Measurements from ENCODE around the gene IQSEC1.

IQSEC1 gene

DNA sequence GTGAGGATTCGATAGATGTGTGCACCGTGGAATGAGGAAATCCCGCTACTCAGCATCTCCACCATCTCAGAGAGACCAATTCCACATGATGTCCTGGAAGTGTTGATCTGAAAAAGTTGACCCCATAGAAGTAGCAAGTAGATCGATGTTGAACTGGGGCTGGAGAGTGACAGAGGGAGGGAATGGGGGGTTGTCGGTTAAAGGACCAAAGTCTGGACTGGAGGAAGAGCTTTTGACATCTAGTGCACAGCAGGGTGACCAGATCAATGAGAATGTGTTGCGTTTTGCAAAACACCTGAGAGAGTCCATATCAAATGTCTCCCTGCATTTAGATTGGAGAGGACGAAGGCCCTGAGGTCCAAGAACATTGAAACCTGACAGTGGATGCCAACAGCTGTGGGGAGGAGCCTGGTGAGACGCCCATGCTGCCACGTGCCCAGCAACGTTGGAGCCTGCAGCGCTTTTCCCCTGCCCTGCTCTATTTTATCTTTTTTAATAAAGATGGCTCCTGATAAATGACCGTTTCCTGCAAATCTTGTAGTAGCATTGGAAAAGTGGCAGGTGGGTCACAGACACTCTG is 201.7 kb downstream of the IQSEC1 start:
- Histone ChIP-seq H3K9me3 (ENCODE audit: severe bottlenecking) (no peaks in the 10 kb centered on the region), H3K27me3 (ENCODE audit: insufficient read depth, poor library complexity, severe bottlenecking) (no peaks in the 10 kb centered on the region), H3K27ac (ENCODE audit: poor library complexity, severe bottlenecking) (no peak overlapping the region), H3K36me3 (ENCODE audit: low read depth) (no peaks in the 10 kb centered on the region), H3K4me1 (ENCODE audit: insufficient read depth, poor library complexity, severe bottlenecking) (no peaks in the 10 kb centered on the region), H3K4me3 (ENCODE audit: severe bottlenecking) (no peak overlapping the region)
- DNase-seq (ENCODE audit: low spot score) (no peak), ATAC-seq (ENCODE audit: low read depth) (no peak)
- TF ChIP-seq, protein P1, sequence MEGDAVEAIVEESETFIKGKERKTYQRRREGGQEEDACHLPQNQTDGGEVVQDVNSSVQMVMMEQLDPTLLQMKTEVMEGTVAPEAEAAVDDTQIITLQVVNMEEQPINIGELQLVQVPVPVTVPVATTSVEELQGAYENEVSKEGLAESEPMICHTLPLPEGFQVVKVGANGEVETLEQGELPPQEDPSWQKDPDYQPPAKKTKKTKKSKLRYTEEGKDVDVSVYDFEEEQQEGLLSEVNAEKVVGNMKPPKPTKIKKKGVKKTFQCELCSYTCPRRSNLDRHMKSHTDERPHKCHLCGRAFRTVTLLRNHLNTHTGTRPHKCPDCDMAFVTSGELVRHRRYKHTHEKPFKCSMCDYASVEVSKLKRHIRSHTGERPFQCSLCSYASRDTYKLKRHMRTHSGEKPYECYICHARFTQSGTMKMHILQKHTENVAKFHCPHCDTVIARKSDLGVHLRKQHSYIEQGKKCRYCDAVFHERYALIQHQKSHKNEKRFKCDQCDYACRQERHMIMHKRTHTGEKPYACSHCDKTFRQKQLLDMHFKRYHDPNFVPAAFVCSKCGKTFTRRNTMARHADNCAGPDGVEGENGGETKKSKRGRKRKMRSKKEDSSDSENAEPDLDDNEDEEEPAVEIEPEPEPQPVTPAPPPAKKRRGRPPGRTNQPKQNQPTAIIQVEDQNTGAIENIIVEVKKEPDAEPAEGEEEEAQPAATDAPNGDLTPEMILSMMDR (IDR thresholded peaks at IDR 0.05; ENCODE audit: poor library complexity, severe bottlenecking) = no peak

DNA sequence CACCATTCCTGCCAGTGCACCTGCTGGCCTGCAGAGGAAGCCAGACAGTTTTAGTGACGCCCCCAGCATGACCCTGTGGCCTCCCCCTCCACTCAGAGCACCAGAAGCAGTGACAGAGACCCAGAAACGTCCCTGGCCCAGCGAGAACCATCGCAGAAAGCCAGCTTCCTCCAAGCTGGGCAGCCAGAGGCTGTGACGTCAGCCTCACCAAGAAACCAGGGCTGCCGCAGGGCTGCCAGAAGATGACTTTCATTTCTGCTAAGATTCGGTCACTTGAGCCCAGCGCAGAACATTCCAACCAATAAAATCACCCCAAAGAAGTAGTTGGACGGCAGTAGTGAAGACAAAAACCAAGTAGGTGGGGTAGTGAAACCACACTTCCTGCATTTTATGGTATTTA is 202.3 kb downstream of the IQSEC1 start:
- TF ChIP-seq, protein P1 (IDR thresholded peaks at IDR 0.05; ENCODE audit: poor library complexity, severe bottlenecking) = no peak
- H3K4me3 ChIP-seq (ENCODE audit: severe bottlenecking) = no peak overlapping the region
- no peak overlapping the region for H3K27ac ChIP-seq (ENCODE audit: poor library complexity, severe bottlenecking)
- H3K36me3 ChIP-seq (ENCODE audit: low read depth) = no peaks in the 10 kb centered on the region
- no peak for ATAC-seq (ENCODE audit: low read depth)
- H3K4me1 ChIP-seq (ENCODE audit: insufficient read depth, poor library complexity, severe bottlenecking) = no peaks in the 10 kb centered on the region
- H3K9me3 ChIP-seq (ENCODE audit: severe bottlenecking) = no peaks in the 10 kb centered on the region
- no peak for DNase-seq (ENCODE audit: low spot score)
- H3K27me3 ChIP-seq (ENCODE audit: insufficient read depth, poor library complexity, severe bottlenecking) = no peaks in the 10 kb centered on the region

DNA sequence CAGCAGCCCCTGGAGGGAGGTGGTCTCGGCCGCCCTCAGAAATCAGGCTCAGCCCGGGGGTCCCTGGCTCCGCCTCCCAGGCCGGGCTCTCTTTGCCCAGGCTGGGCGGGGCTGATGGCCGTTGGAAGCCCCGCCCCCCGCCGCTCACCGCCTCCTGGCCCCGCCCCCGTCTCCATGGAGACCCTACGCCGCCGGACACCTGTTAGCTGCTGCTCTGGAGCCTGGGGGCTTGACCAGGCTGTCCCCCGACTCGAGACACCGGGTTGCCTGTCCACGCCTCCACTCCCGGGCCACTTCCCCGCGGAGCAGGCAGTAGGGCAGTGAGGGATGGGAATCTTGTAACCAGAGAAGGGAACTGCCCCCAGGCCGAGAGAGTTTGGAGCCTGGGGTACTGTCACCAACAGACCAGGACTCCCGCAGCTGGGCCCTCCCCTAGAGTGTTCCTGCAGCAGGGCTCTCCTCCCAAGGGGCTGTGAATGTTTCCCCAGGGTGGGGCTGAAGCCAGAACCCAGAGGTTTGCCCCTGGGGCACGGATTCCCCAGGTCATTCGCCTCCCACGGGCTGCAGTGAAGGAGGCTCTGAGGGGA is 204.1 kb downstream of the IQSEC1 start:
- ATAC-seq (ENCODE audit: low read depth) (peak; percentile 40; the same call in 2 of the 3 replicates), DNase-seq (ENCODE audit: low spot score) (no peak)
- Histone ChIP-seq H3K27me3 (ENCODE audit: insufficient read depth, poor library complexity, severe bottlenecking) (no peaks in the 10 kb centered on the region), H3K9me3 (ENCODE audit: severe bottlenecking) (peaks cover 3% of the 10 kb centered on the region), H3K27ac (ENCODE audit: poor library complexity, severe bottlenecking) (no peak overlapping the region), H3K4me3 (ENCODE audit: severe bottlenecking) (no peak overlapping the region), H3K4me1 (ENCODE audit: insufficient read depth, poor library complexity, severe bottlenecking) (no peaks in the 10 kb centered on the region), H3K36me3 (ENCODE audit: low read depth) (no peaks in the 10 kb centered on the region)
- TF ChIP-seq, protein P1 (IDR thresholded peaks at IDR 0.05; ENCODE audit: poor library complexity, severe bottlenecking) = no peak

DNA sequence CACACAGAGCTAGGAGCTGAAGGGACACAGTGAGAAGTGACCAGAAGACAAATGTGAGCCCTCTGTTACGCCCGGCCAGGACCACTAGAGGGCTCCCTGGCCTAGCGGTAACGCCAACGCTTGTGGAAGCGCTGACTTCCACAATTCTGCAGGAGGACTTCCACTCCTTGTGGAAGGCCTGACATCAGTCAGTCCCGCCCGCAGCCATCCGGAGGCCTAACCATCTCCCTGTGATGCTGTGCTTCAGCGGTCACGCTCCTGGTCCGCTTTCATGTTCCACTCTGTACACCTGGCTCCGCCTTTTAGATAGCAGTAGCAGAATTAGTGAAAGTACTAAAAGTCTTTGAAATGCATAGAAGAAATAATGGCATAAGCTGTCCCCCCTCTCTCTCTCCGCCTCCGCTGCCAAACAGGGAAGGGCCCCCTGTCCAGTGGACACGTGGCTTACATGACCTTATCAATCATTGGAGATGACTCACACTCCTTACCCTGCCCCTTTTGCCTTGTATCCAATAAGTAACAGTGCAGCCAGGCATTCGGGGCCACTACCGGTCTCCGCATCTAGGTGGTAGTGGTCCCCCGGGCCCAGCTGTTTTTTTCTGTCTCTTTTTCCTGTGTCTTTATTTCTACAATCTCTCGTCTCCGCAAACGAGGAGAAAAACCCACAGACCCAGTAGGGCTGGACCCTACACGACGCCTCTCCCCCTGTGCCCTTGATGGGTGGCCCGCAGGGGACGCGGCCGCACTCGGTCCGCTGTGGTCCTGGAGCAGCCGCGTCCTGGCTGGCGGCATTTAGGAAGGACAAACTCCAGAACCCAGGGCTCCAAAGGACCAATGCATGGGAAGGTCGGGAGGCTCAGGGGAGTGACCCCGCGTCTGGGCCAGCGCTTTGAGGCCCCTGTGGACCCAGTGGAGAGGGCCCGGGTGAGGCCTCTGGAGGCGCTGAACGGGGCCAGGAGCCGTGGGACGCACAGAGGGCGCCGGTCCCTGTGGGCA is 204.9 kb downstream of the IQSEC1 start:
- Histone ChIP-seq H3K27ac (ENCODE audit: poor library complexity, severe bottlenecking) (no peak overlapping the region), H3K27me3 (ENCODE audit: insufficient read depth, poor library complexity, severe bottlenecking) (no peaks in the 10 kb centered on the region), H3K36me3 (ENCODE audit: low read depth) (no peaks in the 10 kb centered on the region), H3K9me3 (ENCODE audit: severe bottlenecking) (peaks cover 3% of the 10 kb centered on the region), H3K4me1 (ENCODE audit: insufficient read depth, poor library complexity, severe bottlenecking) (no peaks in the 10 kb centered on the region), H3K4me3 (ENCODE audit: severe bottlenecking) (no peak overlapping the region)
- TF ChIP-seq, protein P1 (IDR thresholded peaks at IDR 0.05; ENCODE audit: poor library complexity, severe bottlenecking) = peak; percentile 93
- DNase-seq (ENCODE audit: low spot score) (no peak), ATAC-seq (ENCODE audit: low read depth) (peak; percentile 93)

Measured in RWPE2 (cell line).